MM.1S (cell line): ENCODE results near the gene LHPP.

Experiments
- DNase-seq: peaks from one replicate; pipeline ENCODE4 v3.0.0-alpha.2; 2015
- H2AFZ ChIP-seq: fragments of 300-600 bp; sonication (generic); 2 replicates; pipeline ENCODE4 v1.6.0; 2016; ENCODE audit warnings: antibody characterized with exemption, low read length
- H3F3A ChIP-seq: fragments of 300-600 bp; sonication (generic); 2 replicates; pipeline ENCODE4 v1.6.1; 2016; ENCODE audit warnings: mild to moderate bottlenecking, antibody characterized with exemption, low read length, moderate library complexity, mixed read lengths; ENCODE audit not compliant: insufficient read depth
- H3K27ac ChIP-seq: fragments of 300-600 bp; sonication (generic); 2 replicates; pipeline ENCODE4 v1.5.1; 2016; ENCODE audit warnings: mild to moderate bottlenecking, low read length
- H3K27me3 ChIP-seq: fragments of 300-600 bp; sonication (generic); replicated peaks from 2 replicates; pipeline ENCODE4 v1.6.0; 2016; ENCODE audit warnings: low read length; ENCODE audit not compliant: insufficient read depth
- H3K36me3 ChIP-seq: fragments of 300-600 bp; sonication (generic); replicated peaks from 2 replicates; pipeline ENCODE4 v1.6.1; 2016; ENCODE audit warnings: mild to moderate bottlenecking, low read length, mixed read lengths; ENCODE audit not compliant: insufficient read depth
- H3K4me1 ChIP-seq: fragments of 300-600 bp; sonication (generic); 2 replicates; pipeline ENCODE4 v1.6.1; 2016; ENCODE audit warnings: low read length, mixed read lengths
- H3K4me2 ChIP-seq: fragments of 300-600 bp; sonication (generic); 2 replicates; pipeline ENCODE4 v1.6.0; 2016; ENCODE audit warnings: low read depth, low read length
- H3K4me3 ChIP-seq: fragments of 300-600 bp; sonication (generic); 2 replicates; pipeline ENCODE4 v1.5.1; 2016; ENCODE audit warnings: low read length, mixed read lengths
- H3K79me2 ChIP-seq: fragments of 300-600 bp; sonication (generic); 2 replicates; pipeline ENCODE4 v1.6.1; 2016; ENCODE audit warnings: mixed run types, low read length, mixed read lengths
- H3K9ac ChIP-seq: fragments of 300-600 bp; sonication (generic); 2 replicates; pipeline ENCODE4 v1.6.1; 2016; ENCODE audit warnings: low read length, mixed read lengths
- H3K9me2 ChIP-seq: fragments of 300-600 bp; sonication (generic); replicated peaks from 2 replicates; pipeline ENCODE4 v1.6.1; 2016; ENCODE audit warnings: mild to moderate bottlenecking, low read length, mixed read lengths; ENCODE audit not compliant: insufficient read depth
- H3K9me3 ChIP-seq: fragments of 300-600 bp; sonication (generic); replicated peaks from 2 replicates; pipeline ENCODE4 v1.6.1; 2016; ENCODE audit warnings: mild to moderate bottlenecking, low read length, mixed read lengths; ENCODE audit not compliant: insufficient read depth
- H4K20me1 ChIP-seq: fragments of 300-600 bp; sonication (generic); 2 replicates; pipeline ENCODE4 v1.6.1; 2016; ENCODE audit warnings: mild to moderate bottlenecking, low read length, moderate library complexity, mixed read lengths; ENCODE audit not compliant: insufficient read depth
- EZH2 ChIP-seq: fragments of 300-600 bp; sonication (generic); optimal IDR thresholded peaks from 2 replicates; pipeline ENCODE3; 2017; ENCODE audit warnings: low read depth, mild to moderate bottlenecking, antibody characterized with exemption, low read length, mixed read lengths
- EZH2phosphoT487 ChIP-seq: fragments of 300-600 bp; sonication (generic); IDR thresholded peaks from 2 replicates; pipeline ENCODE4 v1.6.1; 2018; ENCODE audit warnings: antibody characterized with exemption, low read length
- TF ChIP-seq, protein P1 (sequence below): fragments of 300-600 bp; sonication (generic); IDR thresholded peaks from 2 replicates; pipeline ENCODE4 v1.5.1; 2016; ENCODE audit warnings: antibody characterized with exemption, low read length, mixed read lengths

Gene LHPP

DNA sequence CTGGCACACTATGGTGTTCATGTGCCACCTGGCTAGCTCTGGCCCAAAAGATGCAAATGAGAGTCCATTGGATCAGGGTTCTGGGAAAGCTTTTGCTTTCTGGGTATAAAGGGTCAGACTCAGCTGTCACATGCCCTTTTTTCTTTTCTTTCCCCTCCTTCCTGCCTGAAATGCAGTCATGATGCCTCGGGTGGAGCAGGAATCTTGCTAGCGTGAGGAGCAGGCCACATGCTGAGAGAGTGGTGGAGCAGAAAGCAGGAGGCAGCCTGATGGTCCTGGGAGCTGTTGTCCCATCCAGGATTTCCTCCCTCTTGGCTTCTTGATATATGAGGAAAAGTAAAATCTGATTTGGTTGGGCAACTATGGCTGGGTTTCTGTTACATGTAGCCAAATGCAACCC is 2.7 kb upstream of the LHPP start:
- no peaks in the 10 kb centered on the region for H3K79me2 ChIP-seq
- H3K4me2 ChIP-seq, result no peak overlapping the region
- no peaks in the 10 kb centered on the region for H4K20me1 ChIP-seq
- H3K27me3 ChIP-seq, result peaks cover 6% of the 10 kb centered on the region; the same call in 1 of the 2 replicates
- H3K36me3 ChIP-seq, result no peaks in the 10 kb centered on the region
- H3K9me3 ChIP-seq, result no peaks in the 10 kb centered on the region
- H3F3A ChIP-seq, result no peaks in the 10 kb centered on the region
- no peak for TF ChIP-seq EZH2phosphoT487
- TF ChIP-seq, protein P1, sequence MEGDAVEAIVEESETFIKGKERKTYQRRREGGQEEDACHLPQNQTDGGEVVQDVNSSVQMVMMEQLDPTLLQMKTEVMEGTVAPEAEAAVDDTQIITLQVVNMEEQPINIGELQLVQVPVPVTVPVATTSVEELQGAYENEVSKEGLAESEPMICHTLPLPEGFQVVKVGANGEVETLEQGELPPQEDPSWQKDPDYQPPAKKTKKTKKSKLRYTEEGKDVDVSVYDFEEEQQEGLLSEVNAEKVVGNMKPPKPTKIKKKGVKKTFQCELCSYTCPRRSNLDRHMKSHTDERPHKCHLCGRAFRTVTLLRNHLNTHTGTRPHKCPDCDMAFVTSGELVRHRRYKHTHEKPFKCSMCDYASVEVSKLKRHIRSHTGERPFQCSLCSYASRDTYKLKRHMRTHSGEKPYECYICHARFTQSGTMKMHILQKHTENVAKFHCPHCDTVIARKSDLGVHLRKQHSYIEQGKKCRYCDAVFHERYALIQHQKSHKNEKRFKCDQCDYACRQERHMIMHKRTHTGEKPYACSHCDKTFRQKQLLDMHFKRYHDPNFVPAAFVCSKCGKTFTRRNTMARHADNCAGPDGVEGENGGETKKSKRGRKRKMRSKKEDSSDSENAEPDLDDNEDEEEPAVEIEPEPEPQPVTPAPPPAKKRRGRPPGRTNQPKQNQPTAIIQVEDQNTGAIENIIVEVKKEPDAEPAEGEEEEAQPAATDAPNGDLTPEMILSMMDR, result no peak
- no peak for TF ChIP-seq EZH2
- no peak overlapping the region for H2AFZ ChIP-seq
- no peak overlapping the region for H3K9ac ChIP-seq
- DNase-seq, result no peak
- H3K4me1 ChIP-seq, result no peaks in the 10 kb centered on the region
- H3K4me3 ChIP-seq, result no peak overlapping the region
- H3K9me2 ChIP-seq, result no peaks in the 10 kb centered on the region
- H3K27ac ChIP-seq, result no peak overlapping the region

DNA sequence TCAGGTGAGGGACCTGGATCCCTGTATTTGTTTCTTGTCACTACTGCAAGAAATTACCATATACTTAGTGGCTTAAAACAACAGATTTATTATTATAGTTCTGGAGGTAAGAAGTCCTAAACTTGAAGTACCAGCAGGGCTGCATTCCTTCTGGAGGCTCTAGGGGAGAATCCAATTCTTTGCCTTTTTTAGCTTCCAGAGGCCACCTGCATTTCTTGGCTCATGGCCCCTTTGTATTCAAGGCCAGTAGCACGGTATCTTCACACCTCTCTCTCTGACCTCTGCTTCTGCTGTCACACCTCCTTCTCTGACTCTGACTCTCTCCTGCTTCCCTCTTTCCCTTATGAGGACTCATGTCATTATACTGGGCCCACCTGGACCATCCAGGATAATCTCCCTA is 2.2 kb upstream of the LHPP start:
- Histone ChIP-seq H2AFZ (no peak overlapping the region), H3K4me3 (no peak overlapping the region), H3K36me3 (no peaks in the 10 kb centered on the region), H3K9me2 (no peaks in the 10 kb centered on the region), H3K9me3 (no peaks in the 10 kb centered on the region), H3K27ac (no peak overlapping the region), H3K9ac (no peak overlapping the region), H3F3A (no peaks in the 10 kb centered on the region), H3K27me3 (peaks cover 6% of the 10 kb centered on the region; the same call in 1 of the 2 replicates), H3K4me2 (no peak overlapping the region), H3K4me1 (no peaks in the 10 kb centered on the region), H3K79me2 (no peaks in the 10 kb centered on the region), H4K20me1 (no peaks in the 10 kb centered on the region)
- TF ChIP-seq, protein P1, result no peak
- no peak for TF ChIP-seq EZH2
- no peak for TF ChIP-seq EZH2phosphoT487
- DNase-seq, result no peak

DNA sequence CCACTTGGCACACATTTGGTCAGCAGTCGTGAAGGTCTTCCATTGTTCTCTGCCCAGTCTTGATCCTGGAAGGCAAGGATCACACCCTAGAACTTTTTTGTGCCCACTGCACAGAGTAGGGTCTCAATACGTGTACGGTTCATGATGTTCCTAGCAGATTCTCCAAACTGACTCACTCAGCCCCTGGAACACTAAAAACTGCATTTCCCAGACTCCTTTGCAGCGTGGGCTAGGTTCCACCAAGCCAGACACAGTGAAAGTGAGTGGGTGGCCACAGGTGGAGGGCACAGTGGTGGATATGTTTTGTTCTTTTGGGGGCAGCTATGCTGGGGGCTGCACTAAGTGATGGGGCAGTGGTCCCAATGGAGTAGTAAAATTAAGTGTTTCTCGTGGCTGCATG is 1.5 kb upstream of the LHPP start:
- Histone ChIP-seq H3K36me3 (no peaks in the 10 kb centered on the region), H3F3A (no peaks in the 10 kb centered on the region), H3K27me3 (peaks cover 6% of the 10 kb centered on the region; the same call in 1 of the 2 replicates), H2AFZ (no peak overlapping the region), H4K20me1 (no peaks in the 10 kb centered on the region), H3K79me2 (no peaks in the 10 kb centered on the region), H3K4me2 (no peak overlapping the region), H3K27ac (no peak overlapping the region), H3K9me3 (no peaks in the 10 kb centered on the region), H3K4me1 (0 out of 2 replicates have a peak, but pooled peaks cover 3% of the 10 kb centered on the region), H3K4me3 (no peak overlapping the region), H3K9me2 (no peaks in the 10 kb centered on the region), H3K9ac (no peak overlapping the region)
- TF ChIP-seq EZH2, result no peak
- DNase-seq, result no peak

DNA sequence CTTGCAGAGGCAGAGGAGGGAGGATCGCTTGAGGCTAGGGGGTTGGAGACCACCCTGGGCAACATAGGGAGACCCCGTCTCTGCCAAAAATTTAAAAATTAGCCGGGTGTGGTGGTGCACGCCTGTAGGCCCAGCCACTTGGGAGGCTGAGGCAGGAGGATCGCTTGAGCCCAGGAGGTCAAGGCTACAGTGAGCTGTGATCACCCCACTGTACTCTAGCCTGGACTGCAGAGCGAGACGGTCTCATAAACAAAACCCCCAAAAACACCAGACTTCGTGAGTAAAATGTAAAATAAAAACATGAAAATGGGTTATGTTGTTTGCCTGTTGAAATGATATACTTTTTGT is 699 bp downstream of the LHPP start:
- Histone ChIP-seq H3K9me2 (no peaks in the 10 kb centered on the region), H3K27ac (no peak overlapping the region), H3K4me2 (peak overlapping the region; percentile 35; the same call in 1 of the 2 replicates), H3K79me2 (no peaks in the 10 kb centered on the region), H2AFZ (peak overlapping the region; percentile 66), H3F3A (no peaks in the 10 kb centered on the region), H3K4me3 (peak overlapping the region; percentile 59), H3K27me3 (no peaks in the 10 kb centered on the region), H4K20me1 (no peaks in the 10 kb centered on the region), H3K4me1 (0 out of 2 replicates have a peak, but pooled peaks cover 7% of the 10 kb centered on the region), H3K9me3 (no peaks in the 10 kb centered on the region), H3K36me3 (no peaks in the 10 kb centered on the region), H3K9ac (no peak overlapping the region)
- TF ChIP-seq EZH2phosphoT487 (no peak), EZH2 (no peak)
- TF ChIP-seq, protein P1, result no peak
- no peak for DNase-seq
